ENCODE data around the gene TAC4.

Gene TAC4, protein sequence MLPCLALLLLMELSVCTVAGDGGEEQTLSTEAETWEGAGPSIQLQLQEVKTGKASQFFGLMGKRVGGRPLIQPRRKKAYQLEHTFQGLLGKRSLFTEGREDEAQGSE

DNA sequence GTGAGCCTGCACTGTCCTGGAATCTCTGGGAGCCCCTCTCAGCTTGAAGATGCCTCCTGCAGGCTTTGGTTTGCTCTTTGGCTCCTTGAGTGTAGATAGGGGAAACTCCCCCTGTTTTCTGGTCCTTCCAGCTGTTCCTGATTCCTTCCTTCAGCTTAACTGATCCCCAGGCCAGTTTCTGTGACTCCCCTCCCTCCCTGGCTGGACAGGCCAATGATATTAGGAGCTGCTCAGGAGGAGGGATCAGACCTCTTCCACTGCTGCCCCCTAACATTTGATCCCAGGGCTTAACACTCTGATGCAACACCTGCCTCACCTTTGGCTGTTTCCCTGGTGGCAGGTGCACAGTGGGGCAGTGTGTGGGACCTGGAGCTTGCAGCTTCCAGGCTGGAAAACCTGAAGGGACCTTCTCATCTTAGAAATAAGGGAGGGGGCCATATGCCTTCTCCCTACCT lies at the start of gene TAC4:
Gene TAC4, minus strand, starts transcription at position 51 of the 455 bp plus-strand sequence. CDS start 52 bp downstream, outside the sequence.
- DNase-seq (ENCODE audit: low read depth): no peak

DNA sequence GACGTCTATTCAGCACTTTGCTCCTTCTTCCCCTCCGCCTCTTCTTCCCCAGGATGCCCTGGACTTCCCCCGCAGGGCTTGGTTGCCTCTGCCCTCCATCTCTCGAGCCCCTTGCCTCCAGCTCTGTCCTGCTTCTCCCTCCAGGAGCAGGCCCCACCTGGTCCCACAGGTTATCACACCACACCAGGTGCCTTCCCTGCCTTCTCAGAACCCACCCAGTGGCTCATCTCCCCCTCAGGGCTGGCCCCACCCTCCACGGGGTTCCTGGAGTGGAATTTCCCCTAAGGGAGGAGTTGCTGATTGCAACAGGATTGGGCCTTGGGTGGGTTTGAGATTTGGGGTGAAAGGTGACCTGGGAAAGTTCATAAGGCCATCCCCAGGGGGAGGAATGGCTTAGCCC lies 49.0 kb upstream of the TAC4 start:
- no peak for DNase-seq (ENCODE audit: low read depth)
- no peak overlapping the region for H3K4me3 ChIP-seq (ENCODE audit: low read length)
- TF ChIP-seq, protein P1, sequence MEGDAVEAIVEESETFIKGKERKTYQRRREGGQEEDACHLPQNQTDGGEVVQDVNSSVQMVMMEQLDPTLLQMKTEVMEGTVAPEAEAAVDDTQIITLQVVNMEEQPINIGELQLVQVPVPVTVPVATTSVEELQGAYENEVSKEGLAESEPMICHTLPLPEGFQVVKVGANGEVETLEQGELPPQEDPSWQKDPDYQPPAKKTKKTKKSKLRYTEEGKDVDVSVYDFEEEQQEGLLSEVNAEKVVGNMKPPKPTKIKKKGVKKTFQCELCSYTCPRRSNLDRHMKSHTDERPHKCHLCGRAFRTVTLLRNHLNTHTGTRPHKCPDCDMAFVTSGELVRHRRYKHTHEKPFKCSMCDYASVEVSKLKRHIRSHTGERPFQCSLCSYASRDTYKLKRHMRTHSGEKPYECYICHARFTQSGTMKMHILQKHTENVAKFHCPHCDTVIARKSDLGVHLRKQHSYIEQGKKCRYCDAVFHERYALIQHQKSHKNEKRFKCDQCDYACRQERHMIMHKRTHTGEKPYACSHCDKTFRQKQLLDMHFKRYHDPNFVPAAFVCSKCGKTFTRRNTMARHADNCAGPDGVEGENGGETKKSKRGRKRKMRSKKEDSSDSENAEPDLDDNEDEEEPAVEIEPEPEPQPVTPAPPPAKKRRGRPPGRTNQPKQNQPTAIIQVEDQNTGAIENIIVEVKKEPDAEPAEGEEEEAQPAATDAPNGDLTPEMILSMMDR (conservative IDR thresholded peaks at IDR 0.05; ENCODE audit: low read length): no peak

More for the DNA sequence above, at the start of gene TAC4:
- H3K4me3 ChIP-seq (ENCODE audit: low read length): no peak within 1 kb of the TSS
- TF ChIP-seq, protein P1 (conservative IDR thresholded peaks at IDR 0.05; ENCODE audit: low read length): no peak

DNA sequence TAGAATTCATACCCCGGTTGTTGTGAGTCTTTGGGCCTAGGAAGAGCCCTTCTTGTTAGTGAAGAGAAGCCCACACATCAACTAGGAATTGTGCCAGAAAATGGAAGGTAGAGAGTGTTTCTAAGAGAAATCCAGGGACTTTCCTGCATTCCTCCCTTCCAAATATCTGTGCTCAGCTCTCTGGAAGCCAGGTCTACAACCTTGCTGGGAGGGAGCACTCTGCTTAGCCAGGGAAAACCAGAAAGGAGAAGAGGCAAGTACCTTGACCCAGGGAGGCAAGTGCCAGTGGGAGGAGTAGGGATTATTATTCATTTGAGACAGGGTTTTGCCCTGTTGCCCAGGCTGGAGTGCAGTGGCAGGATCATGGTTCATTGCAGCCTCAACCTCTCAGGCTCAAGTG lies 48.4 kb upstream of the TAC4 start:
- DNase-seq (ENCODE audit: low read depth): no peak

DNA sequence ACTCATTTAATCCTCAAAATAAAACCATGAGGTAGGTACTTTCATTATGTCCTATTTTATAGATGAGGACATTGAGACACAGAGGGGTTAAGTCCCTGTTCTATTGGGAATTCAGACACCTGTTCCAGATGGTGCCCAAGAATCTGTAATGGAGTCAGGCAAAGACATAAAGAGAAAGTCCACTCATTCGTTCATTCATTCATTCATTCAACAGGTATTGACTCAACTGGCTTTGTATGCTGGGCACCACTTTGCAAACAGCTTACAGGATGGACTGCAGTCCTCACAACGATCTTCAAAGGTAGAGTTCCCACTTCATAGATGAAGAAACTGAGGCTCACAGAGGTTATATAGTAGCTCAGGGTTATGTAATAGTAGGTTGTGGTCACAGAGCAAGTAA lies 47.9 kb upstream of the TAC4 start:
- no peak for DNase-seq (ENCODE audit: low read depth)
- TF ChIP-seq, protein P1 (conservative IDR thresholded peaks at IDR 0.05; ENCODE audit: low read length): no peak
- H3K4me3 ChIP-seq (ENCODE audit: low read length): no peak overlapping the region

More for the DNA sequence above, 48.4 kb upstream of the TAC4 start:
- TF ChIP-seq, protein P1 (conservative IDR thresholded peaks at IDR 0.05; ENCODE audit: low read length): no peak
- H3K4me3 ChIP-seq (ENCODE audit: low read length): no peak overlapping the region

DNA sequence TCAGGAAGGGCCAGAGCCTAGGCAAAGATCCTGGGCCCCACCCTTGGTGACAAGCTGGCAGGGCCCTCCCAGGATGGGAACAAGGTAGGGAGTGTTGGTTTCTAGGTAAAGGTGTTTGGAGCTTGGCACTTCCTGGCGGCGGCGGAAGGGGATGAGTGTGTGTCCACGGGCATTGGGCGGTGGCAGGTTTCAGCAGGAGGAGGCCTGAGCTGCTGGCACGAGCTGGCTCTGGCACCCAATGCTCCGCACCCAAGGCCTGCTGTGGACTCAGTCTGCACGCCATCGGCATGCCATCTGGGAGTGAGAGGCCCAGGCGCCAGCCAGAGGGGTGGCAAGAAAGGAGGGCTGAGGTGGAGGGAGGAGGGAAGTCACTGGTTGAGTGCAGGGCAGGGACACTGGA lies 46.9 kb upstream of the TAC4 start:
- TF ChIP-seq, protein P1 (conservative IDR thresholded peaks at IDR 0.05; ENCODE audit: low read length): no peak
- DNase-seq (ENCODE audit: low read depth): no peak
- H3K4me3 ChIP-seq (ENCODE audit: low read length): no peak overlapping the region

DNA sequence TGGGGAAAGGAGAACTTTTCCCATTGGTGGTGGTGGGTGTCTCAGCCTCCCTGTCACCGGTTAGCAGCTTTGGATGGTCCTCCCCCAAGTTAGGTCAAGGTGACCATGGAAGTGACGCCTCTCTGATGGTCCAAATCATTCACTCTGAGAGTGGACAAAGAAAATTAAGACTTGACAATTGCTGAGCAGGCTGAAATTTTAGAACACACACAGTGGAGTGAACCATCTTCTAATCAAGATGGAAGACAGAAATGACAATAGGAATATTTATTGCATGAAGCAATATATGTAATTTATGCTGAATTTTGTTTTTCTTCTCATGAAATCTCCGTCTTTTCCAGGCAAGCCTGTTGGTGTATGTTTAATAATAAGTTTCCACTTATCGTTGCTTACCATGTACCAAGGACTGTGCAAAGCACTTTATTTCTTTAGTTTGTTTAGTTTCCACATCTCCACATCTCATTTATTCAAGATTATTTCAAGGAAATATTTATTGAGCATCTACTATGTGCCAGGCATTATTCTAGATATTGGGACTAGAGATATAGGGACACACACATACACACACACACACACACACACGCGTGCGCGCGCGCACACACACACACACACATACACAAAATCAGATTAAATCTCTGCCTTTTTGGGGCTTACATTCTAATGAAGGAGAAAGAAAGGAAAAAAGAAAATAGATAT lies 44.0 kb upstream of the TAC4 start:
- TF ChIP-seq, protein P1 (conservative IDR thresholded peaks at IDR 0.05; ENCODE audit: low read length): no peak
- DNase-seq (ENCODE audit: low read depth): no peak
- no peak overlapping the region for H3K4me3 ChIP-seq (ENCODE audit: low read length)

DNA sequence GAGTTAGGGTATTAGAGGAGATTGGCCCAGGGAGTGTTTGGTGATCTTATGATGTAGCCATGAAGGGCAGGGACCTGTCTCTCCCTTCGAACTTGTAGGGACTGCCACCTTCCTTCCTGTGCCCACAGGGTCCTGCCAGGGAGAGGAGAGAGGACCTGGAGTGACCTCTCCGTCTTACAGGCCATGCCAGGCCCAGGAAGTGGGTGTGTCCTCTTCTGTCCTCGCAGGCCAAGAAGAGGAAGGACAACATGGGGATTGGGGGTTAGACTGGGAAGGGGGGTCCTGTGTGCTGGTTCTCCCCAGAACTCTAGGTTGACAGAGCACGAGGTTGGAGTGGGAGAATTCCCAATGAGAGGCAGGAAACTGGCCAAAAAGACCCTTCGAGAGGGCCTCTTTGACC lies 43.4 kb upstream of the TAC4 start:
- DNase-seq (ENCODE audit: low read depth): no peak
- TF ChIP-seq, protein P1 (conservative IDR thresholded peaks at IDR 0.05; ENCODE audit: low read length): no peak
- H3K4me3 ChIP-seq (ENCODE audit: low read length): no peak overlapping the region

Measured in AG10803 (cell line).